GM19438 (cell line): ENCODE data around the gene TMEM109.

Experiments
- ATAC-seq: cut with Tn5 transposase; IDR thresholded peaks from one replicate; pipeline ENCODE4 v1.9.1; 2021; ENCODE audit warnings: low read depth; ENCODE audit not compliant: unreplicated experiment

Gene TMEM109

GRCh38 chr11:60939301-60939700 lies 25.3 kb downstream of the TMEM109 start:
- ATAC-seq = no peak

GRCh38 chr11:60939855-60940254 lies 25.9 kb downstream of the TMEM109 start:
- ATAC-seq = no peak

GRCh38 chr11:60941371-60942119 lies 27.6 kb downstream of the TMEM109 start:
- no peak for ATAC-seq

- no peak for ATAC-seq
Observed at GRCh38 chr11:60942219-60942618, 28.3 kb downstream of the TMEM109 start.

GRCh38 chr11:60942970-60943565 lies 29.1 kb downstream of the TMEM109 start:
- ATAC-seq = no peak

- no peak for ATAC-seq
Observed at GRCh38 chr11:60944490-60945294, 30.7 kb downstream of the TMEM109 start.

- ATAC-seq = no peak
Observed at GRCh38 chr11:60945295-60945667, 31.3 kb downstream of the TMEM109 start.

GRCh38 chr11:60946601-60947264 lies 32.8 kb downstream of the TMEM109 start:
- no peak for ATAC-seq

- ATAC-seq = no peak
Observed at GRCh38 chr11:60947700-60948099, 33.7 kb downstream of the TMEM109 start.

GRCh38 chr11:60948250-60948649 lies 34.3 kb downstream of the TMEM109 start:
- no peak for ATAC-seq

GRCh38 chr11:60950024-60950423 lies 36.1 kb downstream of the TMEM109 start:
- ATAC-seq = no peak

- no peak for ATAC-seq
Observed at GRCh38 chr11:60950933-60951605, 37.1 kb downstream of the TMEM109 start.

GRCh38 chr11:60951606-60951903 lies 37.6 kb downstream of the TMEM109 start:
- no peak for ATAC-seq

- peak; percentile 75 for ATAC-seq
Observed at GRCh38 chr11:60951904-60952741, 38.2 kb downstream of the TMEM109 start, which contains the start of gene SLC15A3. Gene SLC15A3 (minus strand): TSS chr11:60952176. CDS start chr11:60951551, 625 bp downstream.

- no peak for ATAC-seq
Observed at GRCh38 chr11:60952742-60953170, 38.8 kb downstream of the TMEM109 start.

GRCh38 chr11:60953781-60954180 lies 39.8 kb downstream of the TMEM109 start:
- no peak for ATAC-seq

GRCh38 chr11:60954421-60954820 lies 40.5 kb downstream of the TMEM109 start:
- ATAC-seq = no peak

GRCh38 chr11:60955571-60955970 lies 41.6 kb downstream of the TMEM109 start:
- no peak for ATAC-seq

- ATAC-seq = no peak
Observed at GRCh38 chr11:60957188-60957587, 43.2 kb downstream of the TMEM109 start.

- no peak for ATAC-seq
Observed at GRCh38 chr11:60959431-60959830, 45.5 kb downstream of the TMEM109 start.
